HUDEP-2 (cell line): ENCODE measurements around the gene COL5A1.

Experiments used
- DNase-seq, 76 experiments: peaks; one replicate each; lab custom pipeline; 2025; ENCODE audit not compliant: unreplicated experiment in 76 of 76; lab: John Stamatoyannopoulos, UW

COL5A1 gene

GRCh38 chr9:134808447-134808792, 166.8 kb downstream of the COL5A1 start:
- DNase-seq = no peak

- DNase-seq = no peak
Observed at GRCh38 chr9:134809292-134809691, 167.7 kb downstream of the COL5A1 start.

- DNase-seq = no peak
Observed at GRCh38 chr9:134809826-134810225, 168.2 kb downstream of the COL5A1 start.

DNA sequence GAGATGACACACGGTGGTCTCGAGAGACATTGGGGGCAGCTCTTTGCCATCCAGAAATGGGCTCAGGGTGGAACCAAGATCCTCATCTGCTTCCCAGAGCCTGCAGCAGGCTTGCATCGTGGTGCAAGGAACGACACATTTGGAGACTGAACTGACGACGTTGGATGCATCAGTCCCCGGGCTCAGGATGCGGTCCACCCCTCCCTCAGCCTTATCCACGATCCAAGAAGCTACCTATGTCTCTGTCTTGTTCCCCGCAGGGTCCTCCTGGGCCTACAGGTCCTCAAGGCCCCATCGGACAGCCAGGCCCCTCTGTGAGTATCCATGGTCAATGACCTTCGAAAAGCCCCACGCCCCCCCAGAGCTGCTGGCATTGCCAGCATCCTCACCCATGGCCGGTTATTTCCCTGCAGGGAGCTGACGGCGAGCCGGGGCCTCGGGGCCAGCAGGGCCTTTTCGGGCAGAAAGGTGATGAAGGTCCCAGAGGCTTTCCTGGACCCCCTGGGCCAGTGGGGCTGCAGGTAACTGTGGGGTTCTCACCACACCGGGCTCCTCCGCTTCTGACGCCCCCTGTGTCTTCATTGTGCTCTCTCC, 169.6 kb downstream of the COL5A1 start:
- DNase-seq = no peak

DNA sequence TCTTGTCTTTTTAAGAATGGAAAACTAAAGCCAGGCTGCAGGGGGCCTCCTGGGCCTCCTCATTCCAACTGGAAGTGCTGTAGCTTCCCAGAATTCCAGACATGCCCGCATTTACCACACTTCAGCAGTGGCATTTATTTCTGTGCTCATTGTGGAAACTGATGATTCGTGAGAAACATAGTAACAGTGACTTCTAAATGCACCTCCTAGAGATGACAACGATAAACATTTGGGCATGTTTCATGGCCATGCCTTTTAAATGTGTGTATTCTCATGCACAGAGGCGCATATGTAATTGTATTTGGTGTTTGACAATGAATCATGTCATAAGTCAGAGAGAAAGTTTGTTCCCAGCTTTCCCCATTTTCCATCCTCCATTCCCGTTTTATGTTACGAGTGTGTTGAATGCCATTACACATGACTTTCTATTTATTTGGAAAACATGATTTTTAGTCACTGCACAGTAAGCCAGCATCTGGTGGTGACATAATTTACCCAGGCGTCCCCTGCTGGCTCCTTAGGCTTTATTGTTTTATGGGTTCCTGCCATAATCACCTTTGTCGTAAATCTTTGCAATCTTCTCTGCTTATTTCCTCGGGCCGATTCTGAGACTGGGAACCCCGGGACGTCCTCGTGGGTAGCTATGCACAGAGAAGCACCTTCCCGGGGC, 170.2 kb downstream of the COL5A1 start:
- no peak for DNase-seq

- DNase-seq = no peak
Observed at GRCh38 chr9:134812343-134812673, 170.7 kb downstream of the COL5A1 start.

DNA sequence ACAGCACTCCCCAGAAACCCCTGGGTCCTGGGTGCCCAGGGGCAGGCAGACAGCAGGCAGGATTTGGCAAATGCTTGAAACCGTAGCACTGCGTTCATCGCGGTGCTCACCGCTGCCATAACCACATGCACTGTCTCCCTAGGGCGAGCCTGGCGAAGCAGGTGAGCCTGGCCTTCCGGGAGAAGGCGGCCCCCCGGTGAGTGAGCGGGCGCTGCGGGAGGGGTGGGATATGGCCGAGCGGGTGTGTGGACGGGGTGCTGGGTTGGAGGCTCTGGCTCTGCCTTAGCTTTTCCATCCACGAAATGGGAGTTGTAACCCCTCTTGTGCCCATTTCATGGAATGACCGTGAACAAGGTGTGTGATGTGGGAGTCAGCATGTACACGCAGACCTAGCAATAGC, 172.2 kb downstream of the COL5A1 start:
- DNase-seq = no peak

- DNase-seq = no peak
Observed at GRCh38 chr9:134814598-134815215, 173.1 kb downstream of the COL5A1 start.

- DNase-seq = no peak
Observed at GRCh38 chr9:134815435-134816214, 174.0 kb downstream of the COL5A1 start.

- no peak for DNase-seq
Observed at GRCh38 chr9:134816264-134816663, 174.7 kb downstream of the COL5A1 start.

GRCh38 chr9:134818000-134818568, 176.5 kb downstream of the COL5A1 start:
- no peak for DNase-seq

DNA sequence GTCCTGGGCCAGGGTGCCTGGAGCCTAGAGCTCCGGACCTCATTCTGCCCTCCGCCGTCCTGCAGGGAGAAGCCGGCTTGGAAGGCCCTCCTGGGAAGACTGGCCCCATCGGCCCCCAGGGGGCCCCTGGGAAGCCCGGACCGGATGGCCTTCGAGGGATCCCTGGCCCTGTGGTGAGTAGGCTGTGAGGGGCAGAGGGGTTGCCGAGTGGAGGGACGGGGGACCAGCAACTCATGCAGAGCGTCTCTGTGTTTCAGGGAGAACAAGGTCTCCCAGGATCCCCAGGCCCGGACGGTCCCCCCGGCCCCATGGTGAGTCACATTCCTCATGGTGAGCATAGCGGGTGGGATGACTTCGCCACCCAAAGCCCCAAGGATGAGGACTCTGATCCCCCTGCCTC, 177.0 kb downstream of the COL5A1 start:
- DNase-seq = no peak

GRCh38 chr9:134820901-134821300, 179.3 kb downstream of the COL5A1 start:
- no peak for DNase-seq

DNA sequence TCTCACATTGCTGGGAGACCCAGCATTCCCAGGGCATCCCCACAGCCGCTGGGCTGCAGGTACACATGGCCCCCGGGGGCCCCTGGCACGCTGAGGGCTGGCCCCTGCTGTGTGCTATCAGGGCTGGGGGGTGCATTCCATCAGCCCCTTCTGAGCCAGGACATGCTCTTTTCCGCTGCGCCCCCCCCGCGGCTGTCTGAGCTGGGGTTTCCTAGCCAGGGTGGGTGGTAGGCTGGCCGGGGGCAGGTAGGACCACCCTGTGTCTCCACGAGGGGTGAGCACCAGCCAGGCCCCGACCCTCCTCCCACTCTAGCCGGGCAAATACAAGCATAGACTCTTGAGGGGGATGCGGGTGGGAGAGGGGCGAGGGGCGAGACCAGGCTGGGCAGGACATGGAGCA, 180.9 kb downstream of the COL5A1 start:
- DNase-seq = no peak

DNA sequence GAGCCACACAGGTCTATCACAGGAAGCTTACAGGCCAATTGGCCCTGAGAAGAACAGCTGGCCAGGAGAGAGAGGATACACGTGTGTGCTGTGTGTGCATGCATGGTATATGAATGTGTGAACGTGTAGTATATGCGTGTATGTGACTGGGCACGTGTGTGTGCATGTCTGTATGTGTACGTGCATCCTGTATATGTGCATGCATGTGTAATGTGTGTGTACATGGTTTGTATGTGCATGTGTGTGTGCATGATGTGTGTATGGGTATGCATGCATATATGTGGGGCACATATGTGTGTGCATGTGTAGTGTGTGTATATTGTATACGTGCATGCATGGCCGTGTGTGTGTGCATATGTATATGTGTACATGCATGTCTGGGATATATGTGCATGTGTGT, 182.0 kb downstream of the COL5A1 start:
- no peak for DNase-seq

GRCh38 chr9:134824583-134824982, 183.0 kb downstream of the COL5A1 start:
- DNase-seq = no peak

DNA sequence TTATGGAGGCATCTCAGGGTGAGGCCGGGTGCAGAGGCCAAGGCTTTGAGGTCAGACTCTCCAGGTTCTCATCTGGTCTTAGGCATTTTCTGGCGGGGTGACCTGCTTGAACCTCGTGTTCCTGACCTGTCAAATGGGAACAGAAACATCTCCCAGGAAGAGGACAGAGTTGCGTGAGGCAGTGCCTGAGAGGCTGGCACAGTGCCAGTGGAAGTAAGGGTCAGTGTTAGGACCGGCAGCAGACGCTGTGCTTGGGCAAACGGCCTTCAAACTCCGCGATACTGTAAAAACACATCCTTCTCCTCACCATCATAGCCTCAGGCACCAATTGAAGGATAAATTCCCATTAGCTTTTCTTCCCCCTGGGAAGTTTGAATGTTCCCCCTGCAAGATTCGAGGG, 183.4 kb downstream of the COL5A1 start:
- peak in 1 of 76 experiments; percentile 1 for DNase-seq

- no peak for DNase-seq
Observed at GRCh38 chr9:134826336-134827285, 185.0 kb downstream of the COL5A1 start.

DNA sequence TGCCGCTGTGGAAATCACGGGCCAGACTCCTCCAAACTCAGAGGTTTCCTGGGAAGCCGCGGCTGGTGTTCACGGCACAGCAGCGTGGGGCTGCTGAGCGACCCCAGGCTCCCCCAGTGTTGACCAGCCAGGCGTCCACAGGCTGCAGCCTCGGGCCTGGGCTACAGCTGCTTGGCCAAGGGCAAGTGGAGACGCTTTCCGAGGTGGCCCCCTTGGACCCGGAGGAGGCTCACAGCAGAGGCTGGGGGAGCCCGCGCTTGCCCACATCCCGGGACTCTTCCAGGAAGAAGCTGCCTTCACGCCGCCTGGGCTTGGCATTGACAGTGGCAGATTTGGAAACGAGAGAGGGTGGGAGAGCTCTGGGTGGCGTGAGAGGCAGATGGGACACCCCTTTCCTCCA, 186.0 kb downstream of the COL5A1 start:
- no peak for DNase-seq

- DNase-seq = no peak
Observed at GRCh38 chr9:134827993-134828392, 186.4 kb downstream of the COL5A1 start.
